DMS114 treated with DMSO at 0.1 percent for 48 hours (cell line): ENCODE measurements around the gene FOXL1.
A peak's percentile ranks its signal among the peaks of the same experiment; 100 is the strongest.

Experiments
- DNase-seq: peaks from one replicate; lab custom pipeline; 2025; ENCODE audit not compliant: unreplicated experiment; lab: John Stamatoyannopoulos, UW

The FOXL1 gene

DNA sequence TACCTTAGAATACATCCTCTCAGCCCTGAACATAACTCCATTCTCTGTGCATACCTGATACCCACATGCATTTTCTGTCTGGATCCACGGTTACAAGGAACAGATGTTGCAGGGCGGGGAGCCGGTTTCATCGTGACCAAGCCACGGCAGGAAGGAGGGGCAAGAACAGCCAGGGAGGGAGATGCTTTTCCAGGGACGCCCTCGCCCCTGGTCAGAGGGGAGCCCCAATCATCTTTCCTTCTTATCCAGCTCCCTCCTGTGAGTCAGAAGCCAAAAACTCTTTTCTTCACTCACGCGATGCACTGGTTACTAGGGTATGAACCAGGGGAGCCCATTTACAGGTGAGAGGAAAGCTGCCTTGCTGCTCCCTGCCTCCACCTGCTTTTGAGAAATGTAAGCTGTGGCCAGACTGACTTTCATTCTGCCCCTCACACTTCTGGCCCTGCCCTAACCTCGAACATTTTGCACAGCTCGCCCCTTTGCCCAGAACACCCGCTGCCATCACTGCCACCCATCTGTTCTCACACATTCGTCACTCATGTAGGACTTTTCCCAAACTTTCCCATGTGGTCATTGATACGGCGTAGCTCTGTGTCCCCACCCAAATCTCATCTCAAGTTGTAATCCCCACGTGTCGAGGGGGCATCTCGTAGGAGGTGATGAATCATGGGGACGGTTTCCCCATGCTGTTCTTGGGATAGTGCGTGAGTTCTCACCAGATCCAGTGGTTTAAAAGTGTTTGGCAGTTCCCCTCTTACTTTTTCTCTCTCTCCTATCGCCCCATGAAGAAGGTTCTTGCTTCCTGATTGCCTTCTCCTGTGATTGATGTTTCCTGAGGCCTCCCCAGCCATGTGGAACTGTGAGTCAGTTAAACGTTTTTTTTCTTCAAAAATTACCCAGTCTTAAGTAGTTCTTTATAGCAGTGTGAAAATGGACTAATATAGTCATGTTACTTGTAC lies 20.5 kb downstream of the FOXL1 start:
- DNase-seq = no peak

DNA sequence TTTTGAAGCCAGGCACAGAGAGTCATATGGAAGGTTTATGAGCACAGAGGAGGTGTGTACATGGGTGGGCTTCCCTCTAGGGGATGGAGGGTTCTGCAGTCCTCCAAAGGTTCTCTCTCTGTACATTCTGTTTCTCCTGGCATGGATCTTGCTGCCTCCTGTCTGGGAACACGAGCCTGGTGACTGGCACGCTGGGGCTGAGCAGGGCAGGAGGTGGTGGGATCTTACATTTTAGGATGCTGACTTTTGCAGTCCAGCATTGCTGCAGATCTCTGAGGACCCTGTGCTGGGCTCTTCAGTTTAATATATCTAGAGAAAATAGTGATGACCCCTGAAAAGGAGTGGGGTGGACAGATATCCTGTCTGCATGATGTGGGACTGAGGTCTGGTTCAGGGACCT lies 23.0 kb downstream of the FOXL1 start:
- DNase-seq = no peak

DNA sequence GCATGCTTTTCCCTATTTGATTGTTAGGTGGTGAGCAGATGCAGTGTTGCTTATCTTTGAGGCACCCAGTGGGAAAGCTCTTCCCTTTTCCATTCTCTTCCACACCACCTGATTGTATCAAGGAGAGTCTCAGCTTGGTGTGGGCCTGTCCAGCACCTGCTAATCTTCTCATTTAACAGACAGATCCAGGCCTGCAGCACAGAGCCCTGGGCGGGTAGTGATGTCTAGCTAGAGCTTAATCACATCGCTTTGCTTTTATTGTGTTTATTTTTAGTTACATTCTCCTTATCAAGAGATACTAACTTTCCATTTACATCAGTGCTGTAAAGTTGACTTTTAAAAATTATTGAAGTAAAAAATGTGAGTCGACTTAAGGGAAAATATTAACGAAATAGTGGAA lies 24.2 kb downstream of the FOXL1 start:
- no peak for DNase-seq

DNA sequence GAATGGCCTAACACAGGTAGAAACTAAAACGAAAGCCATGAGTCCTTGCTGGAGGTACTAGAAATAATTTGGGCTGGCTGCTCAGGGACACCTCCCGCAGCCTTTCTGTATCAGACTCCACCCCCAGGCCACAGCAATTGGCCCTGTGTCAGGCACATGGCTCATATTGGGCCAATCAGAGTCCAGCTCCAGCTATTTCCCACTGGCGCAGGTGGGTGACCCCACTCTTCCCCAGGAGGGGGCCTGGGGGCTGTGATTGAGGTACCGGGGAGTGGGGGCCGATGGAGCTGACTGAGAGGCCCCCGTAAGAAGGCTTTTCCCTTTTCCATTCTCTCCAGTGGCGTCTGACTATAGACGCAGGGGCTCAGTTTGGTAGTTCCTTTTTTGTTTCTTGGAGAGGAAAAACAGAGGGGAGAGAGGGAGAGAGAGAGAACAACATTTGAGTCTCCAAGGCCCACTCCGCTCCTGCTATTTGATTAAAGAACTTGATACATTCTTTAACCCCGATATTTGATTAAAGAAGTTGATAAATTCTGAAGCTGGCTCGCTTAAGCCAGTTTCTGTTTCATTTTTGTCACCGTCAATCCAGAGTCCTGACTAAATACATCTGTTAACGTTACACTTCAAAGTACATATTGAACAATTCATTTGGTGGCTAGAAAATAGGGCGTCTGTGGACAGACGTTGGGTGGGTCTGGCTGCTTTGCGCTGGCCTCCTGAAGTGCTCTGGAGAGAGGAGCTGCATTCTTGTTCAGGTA lies 26.3 kb downstream of the FOXL1 start:
- no peak for DNase-seq

DNA sequence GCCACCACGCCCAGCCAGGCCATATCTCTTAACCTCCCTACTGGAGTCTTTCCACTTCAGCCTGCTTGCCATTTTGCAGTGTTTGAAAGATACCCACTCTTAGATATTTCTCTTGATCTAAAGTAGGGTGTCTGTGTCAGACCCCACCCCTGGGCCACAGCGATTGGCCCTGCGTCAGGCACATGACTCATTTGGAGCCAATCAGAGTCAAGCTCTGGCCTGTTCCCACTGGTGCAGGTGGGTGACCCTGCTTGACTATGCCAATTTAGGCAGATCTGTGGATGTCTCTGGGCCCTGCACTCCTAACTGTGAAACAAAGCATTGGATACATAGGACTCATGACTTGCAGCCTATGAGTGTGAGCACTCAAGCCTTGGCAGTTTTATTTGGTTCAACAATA lies 27.6 kb downstream of the FOXL1 start:
- DNase-seq = no peak

DNA sequence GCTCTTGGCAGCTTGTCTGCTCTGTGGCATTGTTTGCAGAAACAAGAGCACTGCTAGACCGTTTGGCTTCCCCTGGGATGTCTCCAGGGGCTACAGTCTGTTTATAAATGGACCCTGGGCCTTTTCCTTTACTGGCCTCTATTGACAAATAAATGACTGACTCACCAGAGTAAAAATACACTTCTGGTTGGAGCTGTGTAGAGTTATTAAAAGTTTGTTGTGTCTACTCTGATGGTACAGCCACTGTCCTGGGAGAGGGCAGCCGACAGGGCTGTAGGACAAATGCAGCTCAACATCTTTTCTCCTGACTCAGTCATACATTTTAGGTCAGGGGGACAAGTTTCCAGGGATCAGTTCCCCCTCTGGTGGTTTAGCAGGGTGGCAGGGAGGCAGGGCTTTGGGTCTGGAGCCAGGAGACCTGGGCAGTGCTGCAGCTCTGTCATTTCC lies 30.0 kb downstream of the FOXL1 start:
- no peak for DNase-seq

DNA sequence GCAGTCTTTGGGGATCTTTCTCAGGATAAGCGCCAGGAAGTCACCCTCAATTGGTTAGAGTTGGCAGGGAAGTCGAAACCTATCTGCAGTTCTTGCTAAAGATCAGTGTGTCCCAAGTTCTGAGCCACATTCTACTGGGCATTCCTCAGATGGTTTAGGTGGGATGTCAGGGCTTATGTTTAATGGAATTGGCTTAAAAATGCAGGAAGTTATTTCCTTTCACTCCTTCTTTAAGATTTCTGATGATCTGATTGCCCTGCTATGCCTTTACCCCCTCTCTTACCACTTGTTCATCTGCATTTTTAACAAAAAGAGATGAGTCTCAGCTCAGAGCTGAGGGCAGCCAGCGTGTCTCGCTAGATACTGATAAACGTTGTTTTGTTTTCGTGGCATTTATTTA lies 30.8 kb downstream of the FOXL1 start:
- DNase-seq = no peak

DNA sequence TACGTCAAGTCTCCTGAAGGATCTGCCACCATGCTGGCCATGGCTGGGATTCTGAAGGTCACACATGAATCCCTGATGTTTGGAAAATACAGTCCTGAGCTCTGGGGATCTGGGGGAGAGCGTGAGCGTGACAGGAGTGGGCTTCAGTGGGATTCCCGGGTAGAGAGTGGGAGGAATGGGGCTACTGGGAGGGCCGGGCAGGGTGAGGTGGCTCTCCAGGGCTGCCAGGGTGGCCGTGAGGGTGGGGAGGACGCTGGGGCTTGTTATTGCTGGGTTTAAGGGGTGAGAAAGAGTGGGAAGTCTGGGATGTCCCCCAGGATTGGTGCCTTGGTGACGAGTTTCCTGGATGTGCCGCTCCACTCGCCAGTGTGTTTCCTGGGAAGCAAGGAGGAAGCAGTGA lies 31.3 kb downstream of the FOXL1 start:
- no peak for DNase-seq

DNA sequence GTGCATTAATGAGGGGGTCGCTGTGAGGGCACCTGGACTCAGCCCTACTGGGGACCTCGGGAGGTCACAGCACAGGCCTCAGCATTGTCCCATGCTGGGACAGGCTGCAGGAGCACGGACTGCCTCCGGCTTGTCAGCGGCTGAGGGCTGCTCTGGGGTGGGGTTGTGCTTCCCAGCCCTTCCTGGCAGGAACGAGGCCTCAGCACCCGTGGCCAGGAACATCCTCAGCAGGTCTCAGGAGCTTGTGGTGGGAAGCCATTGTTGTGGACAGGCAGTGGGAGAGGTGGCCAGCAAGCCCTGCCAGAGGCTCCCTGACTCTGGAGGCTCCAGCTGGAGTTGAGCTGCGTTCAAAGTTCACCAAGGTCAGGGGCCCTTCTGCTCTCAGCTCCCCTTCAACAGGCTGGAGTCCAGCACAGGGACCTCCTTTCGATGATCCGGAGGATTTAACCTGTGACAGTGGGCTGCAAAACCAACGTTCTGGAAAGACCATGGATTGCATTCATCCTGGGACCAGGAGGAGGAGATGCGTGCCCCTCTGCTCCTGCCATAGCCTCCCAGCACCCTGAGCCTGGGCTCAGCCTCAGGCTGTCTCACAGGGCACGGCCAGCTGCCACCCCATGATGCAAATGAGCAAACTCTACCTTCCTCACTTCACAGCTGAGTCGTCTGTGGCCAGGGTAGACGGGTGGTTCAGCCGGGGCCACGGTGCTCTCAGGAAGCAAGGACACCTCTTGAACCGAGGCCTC lies 32.6 kb downstream of the FOXL1 start:
- no peak for DNase-seq

DNA sequence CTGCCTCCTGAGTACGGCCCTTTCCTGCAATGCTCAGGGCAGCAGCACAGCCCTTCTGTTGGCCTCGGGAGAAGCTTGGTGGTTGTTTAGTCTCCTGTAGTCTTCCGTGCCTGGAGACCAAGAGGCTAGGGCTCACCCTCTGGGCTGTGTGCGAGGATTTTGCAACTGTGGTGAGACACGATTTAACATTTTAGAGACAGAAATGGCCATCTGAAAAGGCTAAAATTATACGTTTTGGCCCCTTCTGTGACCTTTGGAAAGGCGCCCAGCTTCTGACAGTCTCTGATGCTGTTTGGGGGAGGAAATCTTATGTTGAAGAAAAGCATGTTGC lies 33.1 kb downstream of the FOXL1 start:
- no peak for DNase-seq

DNA sequence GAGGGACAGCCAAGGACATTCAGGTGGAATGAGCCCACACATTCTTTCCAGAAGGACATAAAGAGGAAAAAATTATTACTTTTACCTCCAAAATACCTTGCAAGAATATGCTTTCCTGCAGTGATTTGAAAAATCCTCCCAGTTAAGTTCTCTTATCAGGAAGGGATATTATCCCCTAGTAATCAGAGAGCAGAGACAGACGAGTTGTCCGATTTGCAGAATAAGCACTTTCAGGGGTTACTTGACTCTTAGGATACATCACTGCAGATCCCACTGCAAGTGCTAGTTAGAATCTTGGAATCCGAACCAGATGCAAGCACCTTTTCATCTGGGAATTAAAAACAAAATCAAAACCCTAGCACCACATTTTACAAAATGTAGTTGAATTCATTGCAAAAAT lies 33.6 kb downstream of the FOXL1 start:
- no peak for DNase-seq

DNA sequence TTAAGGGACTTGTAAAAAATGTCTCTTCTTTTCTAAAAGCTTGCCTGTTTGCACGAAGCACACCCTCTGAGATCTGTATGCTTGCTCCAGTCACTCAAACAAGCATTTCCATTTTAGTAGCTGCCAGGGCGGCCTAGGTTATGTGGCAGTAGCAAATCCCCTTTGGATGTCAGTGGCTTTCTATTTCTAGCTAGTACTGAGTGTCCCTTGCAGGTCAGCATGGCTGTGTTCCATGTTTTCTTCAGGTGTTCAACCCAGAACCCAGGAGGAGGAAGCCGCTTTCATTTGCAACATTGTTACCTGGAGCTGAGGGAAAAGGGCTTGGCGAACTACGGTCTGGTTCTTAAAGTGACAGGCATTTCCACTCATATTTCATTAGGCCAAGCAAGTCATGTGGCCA lies 36.4 kb downstream of the FOXL1 start:
- DNase-seq = no peak

DNA sequence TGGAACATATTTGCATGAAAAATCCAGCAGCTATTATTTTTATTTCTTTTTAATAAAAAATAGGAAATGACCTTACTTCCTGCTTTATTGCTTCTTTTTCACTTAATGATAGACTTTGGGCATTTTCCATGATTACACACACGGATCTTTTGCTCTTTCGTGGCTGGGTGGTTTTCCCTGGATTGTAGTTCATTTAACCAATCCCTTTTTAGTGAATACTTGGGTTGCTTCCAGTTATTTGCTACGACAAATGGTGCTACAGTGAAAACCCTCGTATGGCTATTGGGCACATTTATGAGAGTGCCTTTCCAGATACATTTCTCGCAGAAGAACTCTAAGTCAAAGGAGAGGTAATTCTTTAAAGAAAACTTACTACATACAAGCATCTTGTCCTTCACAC lies 38.6 kb downstream of the FOXL1 start:
- no peak for DNase-seq

DNA sequence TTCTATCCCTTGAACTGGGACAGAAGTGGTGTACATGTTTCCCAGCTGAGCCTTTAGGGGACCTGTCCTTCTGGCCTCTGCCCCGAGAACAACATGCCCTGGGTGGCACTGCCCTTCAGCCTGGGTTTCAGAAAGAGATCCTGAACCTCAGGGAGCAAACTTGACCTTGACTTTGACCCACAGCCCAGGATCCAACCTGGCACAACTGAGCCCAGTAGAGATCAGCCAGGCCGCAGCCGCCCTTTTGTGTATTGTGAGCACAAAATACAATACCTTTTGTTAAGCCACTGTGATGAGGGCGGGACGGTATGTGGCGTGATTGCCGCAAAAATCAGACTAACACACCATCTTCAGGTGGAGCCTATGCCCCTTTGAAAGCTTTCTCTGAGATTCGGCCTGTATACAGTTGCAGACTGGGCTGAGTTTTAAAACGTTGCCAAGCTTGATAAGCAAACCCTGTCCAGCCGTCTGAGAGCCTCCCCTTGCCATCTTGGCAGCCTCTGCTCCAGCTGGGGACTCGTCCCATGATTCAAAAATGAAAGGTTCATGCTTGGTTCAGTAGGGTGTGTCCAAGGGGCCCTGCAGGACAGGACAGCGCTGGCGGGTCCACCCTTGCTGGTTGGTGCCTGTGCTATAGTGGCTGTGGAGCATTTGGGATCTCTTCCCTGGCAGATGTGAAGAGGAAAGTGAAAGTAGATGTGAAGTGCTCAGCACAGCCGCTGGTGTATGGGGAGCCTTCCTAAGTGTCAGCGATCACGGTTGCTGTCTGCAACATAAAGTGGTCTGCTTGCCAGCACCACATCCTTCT lies 40.3 kb downstream of the FOXL1 start:
- DNase-seq = peak; percentile 22

DNA sequence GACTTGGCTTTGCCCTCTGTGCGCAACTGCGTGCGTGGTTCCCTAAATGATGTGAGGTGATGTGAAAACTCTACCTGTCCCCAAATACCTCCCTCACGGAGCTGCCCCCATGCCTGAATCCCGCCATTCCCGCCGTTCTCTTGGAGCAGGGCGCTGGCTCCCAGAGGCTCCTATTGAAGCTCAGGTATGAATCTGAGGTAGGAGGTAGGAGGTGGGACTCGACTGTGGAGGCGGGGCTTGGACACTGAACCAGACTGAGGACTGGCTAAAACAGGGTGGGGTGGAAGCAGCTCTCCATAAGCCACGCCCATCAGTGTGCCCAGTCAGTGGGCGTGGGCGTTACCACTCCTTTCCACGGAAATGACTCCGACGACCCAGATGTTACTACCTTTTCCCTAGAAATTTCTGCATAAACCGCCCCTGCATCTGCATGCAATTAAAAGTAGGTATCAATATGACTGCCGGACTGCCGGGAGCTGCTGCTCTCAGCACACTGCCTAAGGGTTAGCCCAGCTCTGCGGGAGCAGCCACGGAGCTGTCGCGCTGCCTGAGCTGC lies 41.0 kb downstream of the FOXL1 start:
- DNase-seq = peak; percentile 80

DNA sequence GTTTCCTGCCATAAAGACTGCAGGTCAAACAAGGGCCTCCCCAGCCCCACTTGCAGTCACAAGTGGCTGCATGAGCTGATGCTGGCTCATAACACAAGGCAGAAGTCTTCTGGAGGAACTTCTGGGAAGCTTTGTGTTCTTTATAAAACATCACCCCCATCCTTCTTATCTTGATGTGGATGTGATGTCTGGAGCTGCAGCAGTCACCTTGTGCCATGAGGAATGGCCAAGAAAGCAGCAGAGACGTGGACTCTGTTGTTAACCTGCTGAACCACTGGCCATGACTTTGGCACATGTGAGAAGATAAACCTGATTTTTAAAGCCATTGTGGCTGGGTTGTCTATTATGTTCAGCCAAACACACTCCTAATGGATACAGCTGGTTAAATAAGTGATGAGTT lies 41.8 kb downstream of the FOXL1 start:
- DNase-seq = no peak

DNA sequence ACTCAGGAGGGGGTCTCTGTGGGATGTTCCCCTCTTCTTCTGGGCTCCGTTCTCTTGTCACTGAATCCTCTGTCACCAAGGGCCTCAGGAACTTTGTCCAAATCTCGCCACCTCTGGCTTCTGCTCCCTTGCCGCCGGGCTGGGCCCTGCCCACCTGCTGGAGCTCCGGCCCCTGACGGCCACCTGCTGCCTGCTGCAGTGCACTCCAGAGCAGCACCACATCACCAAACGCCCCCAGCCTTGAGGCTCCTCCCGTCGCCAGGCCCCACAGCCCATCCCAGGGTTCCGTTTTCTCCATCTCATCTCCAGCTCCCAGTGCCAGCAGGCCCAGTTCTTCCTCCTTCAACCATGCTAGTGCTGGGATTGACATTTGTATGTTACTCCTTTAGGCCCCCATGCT lies 43.6 kb downstream of the FOXL1 start:
- no peak for DNase-seq

DNA sequence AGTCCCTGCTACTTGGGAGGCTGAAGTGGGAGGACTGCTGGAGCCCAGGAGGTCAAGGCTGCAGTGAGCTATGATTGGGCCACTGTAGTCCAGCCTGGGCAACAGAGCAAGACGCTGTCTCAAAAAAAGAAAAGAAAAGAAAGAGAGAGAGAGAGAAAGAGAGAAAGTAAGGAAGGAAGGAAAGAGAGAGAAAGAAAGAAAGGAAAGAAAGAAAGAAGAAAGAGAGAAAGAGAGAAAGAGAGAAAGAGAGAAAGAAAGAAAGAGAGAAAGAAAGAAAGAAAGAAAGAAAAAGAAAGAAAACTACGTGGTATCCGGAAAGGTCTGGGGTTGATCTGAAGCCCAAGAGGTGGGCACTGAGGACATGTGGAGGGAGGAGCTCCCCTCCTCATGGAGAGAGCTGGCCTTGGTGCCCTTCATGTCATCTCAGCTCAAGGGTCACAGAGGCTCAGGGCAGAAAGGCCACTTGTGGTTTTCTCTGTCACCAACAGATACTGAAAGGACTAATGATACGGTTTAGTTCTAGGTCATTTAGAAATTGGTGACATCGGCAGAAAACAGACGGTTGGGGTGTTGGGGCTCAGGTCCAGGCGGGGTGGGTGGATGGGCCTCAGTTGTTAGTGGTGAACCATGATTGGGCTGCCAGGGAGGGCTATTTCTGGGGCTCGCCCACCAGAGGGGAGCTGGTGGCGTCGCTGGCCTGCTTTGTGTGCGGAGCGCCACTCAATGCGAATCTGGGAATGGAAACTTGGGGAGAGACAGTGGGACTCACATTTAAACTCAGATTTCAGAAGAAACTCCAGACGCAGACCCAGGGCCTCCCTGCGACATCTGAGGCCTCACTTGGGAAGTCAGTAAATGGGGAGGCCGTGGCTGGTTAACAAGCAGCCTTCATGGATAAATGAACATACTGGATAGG lies 44.6 kb downstream of the FOXL1 start:
- DNase-seq = no peak

DNA sequence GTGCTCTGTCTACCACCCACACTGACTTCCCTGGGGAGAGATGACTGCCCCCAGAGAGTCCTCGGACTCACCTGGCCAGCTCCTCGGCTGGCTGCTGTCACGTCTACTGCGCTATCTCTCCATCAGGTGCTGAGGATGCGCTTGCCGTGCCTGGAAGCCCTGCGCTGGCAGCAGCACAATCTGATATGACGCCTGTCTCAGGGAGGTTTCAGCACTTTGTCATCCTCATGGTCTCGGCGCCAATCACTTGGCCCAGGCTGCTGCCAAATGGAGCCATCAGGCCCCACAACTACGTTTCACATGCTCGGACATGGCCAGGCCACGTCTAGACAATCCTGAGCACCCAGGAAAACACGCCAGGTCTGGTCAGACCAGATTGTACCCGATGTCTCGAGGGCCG lies 46.7 kb downstream of the FOXL1 start:
- no peak for DNase-seq

DNA sequence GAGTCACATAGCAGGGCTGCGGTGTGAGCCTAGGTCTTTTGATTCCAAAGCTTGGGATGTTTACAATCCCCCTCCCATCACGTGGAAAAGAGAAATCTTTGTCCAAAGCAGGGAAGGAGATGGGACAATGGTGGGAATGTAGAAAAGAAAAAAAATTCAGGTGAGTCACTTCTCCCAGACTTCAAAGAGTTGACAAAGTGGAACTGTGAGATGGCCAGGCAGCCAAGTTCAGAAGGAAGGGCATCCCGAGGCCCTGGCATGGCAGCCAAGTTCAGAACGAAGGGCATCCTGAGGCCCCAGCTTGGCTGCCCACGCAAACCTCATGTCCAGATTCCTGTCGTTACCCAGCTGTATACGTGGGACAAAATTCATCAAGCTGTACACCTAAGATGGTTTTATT lies 47.5 kb downstream of the FOXL1 start:
- no peak for DNase-seq
